Psoas muscle (tissue), 8 donors: ENCODE results near the gene MAGEB17. TPM values are rescaled to one million over a fixed set of nuclear protein-coding genes. Genes with fewer than 3 reads are reported as not detected.

ENCODE experiments used
- ATAC-seq, 4 donors: fragments of 200-7000 bp; cut with Tn5 transposase; one replicate each; pipeline ENCODE4 v1.9.1; 2020; ENCODE audit warnings: moderate library complexity in 3 of 4, mild to moderate bottlenecking in 2 of 4
- DNase-seq, 2 donors: peaks; one replicate each; pipeline ENCODE4 v3.0.0-alpha.2; 2020
- H3K27ac ChIP-seq: fragments of 200-600 bp; one replicate; pipeline ENCODE4 v1.8.0; 2022
- H3K27me3 ChIP-seq, 3 donors: fragments of 200-600 bp in 1 of 3; one replicate each; pipeline versions ENCODE4 v1.6.1 to v1.8.0; 2013 to 2022; ENCODE audit warnings: low read length in 2 of 3, mild to moderate bottlenecking in 2 of 3, moderate library complexity in 1 of 3; ENCODE audit not compliant: insufficient read depth in 3 of 3
- H3K36me3 ChIP-seq, 2 donors: fragments of 200-600 bp in 1 of 2; one replicate each; pipeline versions ENCODE4 v1.6.1 to v1.8.0; 2013 to 2022; ENCODE audit warnings: low read depth in 1 of 2, mild to moderate bottlenecking in 1 of 2, moderate library complexity in 1 of 2; ENCODE audit not compliant: insufficient read depth in 1 of 2
- H3K4me1 ChIP-seq: fragments of 200-600 bp; one replicate; pipeline ENCODE4 v1.8.0; 2022
- H3K4me3 ChIP-seq: fragments of 200-600 bp; one replicate; pipeline ENCODE4 v1.8.0; 2022; ENCODE audit warnings: mild to moderate bottlenecking
- H3K9me3 ChIP-seq: fragments of 200-600 bp; one replicate; pipeline ENCODE4 v1.8.0; 2022
- CTCF ChIP-seq: fragments of 200-600 bp; IDR thresholded peaks from one replicate; pipeline ENCODE4 v1.8.0; 2022; ENCODE audit warnings: antibody characterized with exemption
- WGBS, 3 donors: extraction: QIAGEN DNeasy Blood & Tissue Kit; methylation state at CpG; one replicate each; pipeline versions ENCODE4 v1.1.6 to v1.1.7; 2013; 5-methylcytosine and 5-hydroxymethylcytosine counted together
- intact Hi-C, 2 donors: fragments of 100-400 bp; cut with DNase I; formaldehyde crosslinking; loops; one replicate each; pipeline versions ENCODE4 v1.11.0 to v1.14.2; 2022
- polyA plus RNA-seq, 3 donors: library from polyadenylated mRNA; stranded (reverse); fragments of 200-250 nt; gene quantifications; one replicate each; pipeline ENCODE4 v1.2.3, GENCODE V29; 2013
- total RNA-seq, 4 donors: library from RNA; stranded (reverse); fragmentation: NEBNext Ultra II Directional in 2 of 4; extraction: Animal tissue kit (Norgen Biotek cat#: 25700) in 2 of 4; gene quantifications; one replicate each; pipeline versions ENCODE4 v1.2.1 to v1.2.4, GENCODE V29; 2021 to 2023
- donor health status: healthy with polysubstance abuse.
- donor health status: DM: no; HTN: no; CAD: no; lungs with moderate emphysema.
- donor health status: Bipolar disorder and iron deficiency.
- donor health status: healthy.
- donor health status: DM: yes; HTN: yes; CAD: no.
- donor health status: DM: no; HTN: no; CAD: no.
- donor health status: DM: no; HTN: no; CAD: no.
- donor health status: DM: yes; HTN: yes; CAD: no.

The MAGEB17 gene
- total and polyA plus RNA-seq, 7 donors = 0.08 to 0.26 (median 0.15) TPM; not detected in 3

DNA sequence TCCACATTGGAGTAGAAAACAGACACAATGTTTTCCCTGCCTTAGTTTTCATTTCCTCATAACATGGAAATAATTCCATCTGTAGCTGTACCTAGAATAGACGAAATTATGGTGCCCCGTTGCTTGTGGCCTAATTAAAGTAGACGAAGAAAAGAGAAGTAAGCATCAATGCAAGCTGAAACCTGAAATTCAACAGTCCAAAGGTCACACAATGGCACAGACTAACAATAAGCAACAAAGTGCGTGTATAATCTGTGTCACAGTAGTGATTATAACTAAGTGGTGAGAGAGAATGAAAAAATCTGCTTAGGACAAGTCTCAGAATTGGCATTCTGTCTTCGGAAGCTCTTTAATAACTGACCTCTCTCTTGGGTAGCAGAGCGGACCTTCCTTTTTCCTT lies 24.3 kb downstream of the MAGEB17 start:
- Histone ChIP-seq H3K9me3 (no peaks in the 10 kb centered on the region), H3K36me3 (no peaks in the 10 kb centered on the region), H3K4me1 (no peaks in the 10 kb centered on the region), H3K27me3 (peaks cover 0 to 7% (median 0%) of the 10 kb centered on the region in 3 donors), H3K4me3 (no peak overlapping the region), H3K27ac (no peak overlapping the region)
- DNase-seq (no peak), ATAC-seq (no peak)
- intact Hi-C loops = no loop called here
- no peak for TF ChIP-seq CTCF
- WGBS, 3 donors = 82 to 90% (median 87%) methylated on average over 6 of the region's 6 CpGs

GRCh38 chrX:16196829-16197228 lies 29.5 kb downstream of the MAGEB17 start:
- no peak overlapping the region for H3K27ac ChIP-seq
- peaks cover 0 to 11% (median 0%) of the 10 kb centered on the region in 3 donors for H3K27me3 ChIP-seq
- ATAC-seq (no peak), DNase-seq (no peak)
- intact Hi-C loops = no loop called here
- H3K4me3 ChIP-seq = no peak overlapping the region
- H3K4me1 ChIP-seq = no peaks in the 10 kb centered on the region
- H3K9me3 ChIP-seq = no peaks in the 10 kb centered on the region
- TF ChIP-seq CTCF = no peak
- no peaks in the 10 kb centered on the region for H3K36me3 ChIP-seq

GRCh38 chrX:16199343-16199742 lies 32.1 kb downstream of the MAGEB17 start:
- TF ChIP-seq CTCF = no peak
- Histone ChIP-seq H3K4me3 (no peak overlapping the region), H3K36me3 (no peaks in the 10 kb centered on the region), H3K27me3 (peaks cover 0 to 18% (median 0%) of the 10 kb centered on the region in 3 donors), H3K4me1 (no peaks in the 10 kb centered on the region), H3K27ac (no peak overlapping the region), H3K9me3 (no peaks in the 10 kb centered on the region)
- intact Hi-C loops = no loop called here
- DNase-seq = no peak
- WGBS, 3 donors = 42 to 60% (median 52%) methylated on average over 1 of the region's 1 CpG
- ATAC-seq = no peak

GRCh38 chrX:16202943-16203342 lies 35.7 kb downstream of the MAGEB17 start:
- no peak for ATAC-seq
- no peak for DNase-seq
- intact Hi-C loops = no loop called here
- H3K4me3 ChIP-seq = no peak overlapping the region
- WGBS, 3 donors = 82 to 89% (median 86%) methylated on average over 4 of the region's 4 CpGs
- peaks cover 0 to 12% (median 0%) of the 10 kb centered on the region in 3 donors for H3K27me3 ChIP-seq
- TF ChIP-seq CTCF = no peak
- no peak overlapping the region for H3K27ac ChIP-seq
- no peaks in the 10 kb centered on the region for H3K36me3 ChIP-seq
- no peaks in the 10 kb centered on the region for H3K4me1 ChIP-seq
- no peaks in the 10 kb centered on the region for H3K9me3 ChIP-seq

DNA sequence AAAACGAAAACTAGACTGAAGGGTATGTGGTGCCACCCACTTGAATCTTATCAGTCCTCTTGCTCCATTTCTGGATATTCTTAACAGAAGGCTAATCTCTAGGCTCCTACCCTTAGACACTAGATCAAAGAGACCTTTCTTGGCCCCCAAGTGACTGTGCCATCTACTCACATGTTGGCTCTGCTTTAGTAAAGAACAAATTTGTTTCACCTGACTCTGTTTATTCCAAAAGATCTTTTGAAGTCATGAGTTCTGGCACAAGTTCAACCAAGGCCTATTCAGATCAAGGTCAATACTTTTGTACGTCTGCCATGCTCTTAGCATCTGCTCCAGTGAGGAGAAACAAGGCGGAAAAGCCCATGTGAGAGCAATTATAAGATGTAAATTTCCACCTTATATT lies 37.3 kb downstream of the MAGEB17 start:
- ATAC-seq = no peak
- peaks cover 0 to 12% (median 0%) of the 10 kb centered on the region in 3 donors for H3K27me3 ChIP-seq
- no peak for TF ChIP-seq CTCF
- no peaks in the 10 kb centered on the region for H3K4me1 ChIP-seq
- intact Hi-C loops = no loop called here
- no peaks in the 10 kb centered on the region for H3K9me3 ChIP-seq
- no peak overlapping the region for H3K4me3 ChIP-seq
- H3K36me3 ChIP-seq = no peaks in the 10 kb centered on the region
- DNase-seq = no peak
- WGBS, 3 donors = 83 to 91% (median 87%) methylated on average over 3 of the region's 3 CpGs
- no peak overlapping the region for H3K27ac ChIP-seq
